ENCODE data around the gene ZNF697.

GRCh38 chr1:119688810-119689209, 40.7 kb upstream of the ZNF697 start:
- TF ChIP-seq CTCF (conservative IDR thresholded peaks at IDR 0.05) (no peak), EZH2 (IDR thresholded peaks at IDR 0.05; ENCODE audit: low read depth) (no peak)
